ENCODE measurements around the gene PTGFRN.

The PTGFRN gene

GRCh38 chr1:117034791-117035290 lies 125.1 kb downstream of the PTGFRN start:
- no peak for DNase-seq (ENCODE audit: low read depth)

GRCh38 chr1:117036018-117036461 lies 126.3 kb downstream of the PTGFRN start:
- no peak for DNase-seq (ENCODE audit: low read depth)

- no peak for DNase-seq (ENCODE audit: low read depth)
Observed at GRCh38 chr1:117037802-117038201, 128.1 kb downstream of the PTGFRN start.

- DNase-seq (ENCODE audit: low read depth): no peak
Observed at GRCh38 chr1:117038236-117038635, 128.5 kb downstream of the PTGFRN start.

All from stromal cell of bone marrow (primary cell).